Prostate gland (tissue), 2 donors: ENCODE results near the gene COL12A1. TPM values are rescaled to one million over a fixed set of nuclear protein-coding genes. Genes with fewer than 3 reads are reported as not detected.

Source experiments
- DNase-seq: peaks from one replicate; pipeline ENCODE4 v3.0.0-alpha.2; 2019; ENCODE audit warnings: low spot score
- H3K27ac ChIP-seq, 2 donors: fragments of 200-600 bp; sonication (generic); 2 replicates each; pipeline ENCODE4 v1.5.1; 2017 to 2019
- H3K27me3 ChIP-seq: fragments of 200-600 bp; sonication (generic); replicated peaks from 2 replicates; pipeline ENCODE4 v1.5.1; 2019; ENCODE audit not compliant: insufficient read depth
- H3K36me3 ChIP-seq, 2 donors: fragments of 200-600 bp; sonication (generic); 1 replicate in 1 of 2; 2 replicates in 1 of 2; pipeline versions ENCODE4 v1.5.1 to v1.8.1; 2017 to 2019
- H3K4me1 ChIP-seq: fragments of 200-600 bp; sonication (generic); replicated peaks from 2 replicates; pipeline ENCODE4 v1.5.1; 2019
- H3K4me3 ChIP-seq, 2 donors: fragments of 200-600 bp; sonication (generic); 2 replicates each; pipeline ENCODE4 v1.5.1; 2017 to 2019
- H3K9me3 ChIP-seq: fragments of 200-600 bp; sonication (generic); 2 replicates; pipeline ENCODE4 v1.5.1; 2017
- CTCF ChIP-seq, 4 experiments: fragments of 200-600 bp in 2 of 4; fragments of 450-650 bp in 2 of 4; sonication (generic) in 2 of 4; IDR thresholded peaks; 1 replicate in 3 of 4; 2 replicates in 1 of 4; pipeline ENCODE4 v1.5.1; 2016 to 2019; ENCODE audit warnings: antibody characterized with exemption in 4 of 4, mild to moderate bottlenecking in 2 of 4, moderate library complexity in 2 of 4
- POLR2A ChIP-seq: fragments of 450-650 bp; IDR thresholded peaks from one replicate; pipeline ENCODE4 v1.6.1; 2016; ENCODE audit warnings: antibody characterized with exemption, mild to moderate bottlenecking
- POLR2AphosphoS5 ChIP-seq: sonication (generic); formaldehyde crosslinking; IDR thresholded peaks from one replicate; pipeline ENCODE4 v1.6.1; 2017; ENCODE audit warnings: antibody characterized with exemption
- WGBS: methylation state at CpG from one replicate; pipeline ENCODE4 v1.1.5; 2018; 5-methylcytosine and 5-hydroxymethylcytosine counted together
- intact Hi-C: fragments of 100-400 bp; cut with DNase I; formaldehyde crosslinking; loops from one replicate; pipeline ENCODE4 v1.14.2; 2022
- total RNA-seq, 2 donors: library from RNA; depleted of rRNA; stranded (reverse); fragments of >200 nt; gene quantifications; one replicate each; pipeline ENCODE4 v1.1.0, GENCODE V29; 2016

Gene COL12A1
- total RNA-seq, 2 donors from 2014 or later = 8.6 to 40.6 TPM

GRCh38 chr6:75171567-75171966 is 34.3 kb downstream of the COL12A1 start:
- 51% methylated on average over 2 of the region's 2 CpGs for WGBS
- no peak for DNase-seq
- Histone ChIP-seq H3K36me3 (no peaks in the 10 kb centered on the region), H3K27ac (no peak overlapping the region), H3K4me1 (no peaks in the 10 kb centered on the region), H3K4me3 (no peak overlapping the region), H3K9me3 (no peaks in the 10 kb centered on the region), H3K27me3 (no peaks in the 10 kb centered on the region)
- intact Hi-C loops = no loop called here
- no peak for TF ChIP-seq CTCF (IDR thresholded peaks at IDR 0.05)
- no peak for TF ChIP-seq POLR2AphosphoS5
- no peak for TF ChIP-seq POLR2A

- Histone ChIP-seq H3K27ac (no peak overlapping the region), H3K4me1 (no peaks in the 10 kb centered on the region), H3K27me3 (no peaks in the 10 kb centered on the region), H3K4me3 (no peak overlapping the region), H3K36me3 (no peaks in the 10 kb centered on the region), H3K9me3 (no peaks in the 10 kb centered on the region)
- DNase-seq = no peak
- TF ChIP-seq CTCF (IDR thresholded peaks at IDR 0.05) (no peak), POLR2A (no peak), POLR2AphosphoS5 (no peak)
- intact Hi-C loops = no loop called here
- WGBS = 51% methylated on average over 2 of the region's 2 CpGs
Measured at GRCh38 chr6:75170691-75171560, 34.9 kb downstream of the COL12A1 start.

- DNase-seq = no peak
- H3K9me3 ChIP-seq = no peaks in the 10 kb centered on the region
- H3K27me3 ChIP-seq = no peaks in the 10 kb centered on the region
- no peaks in the 10 kb centered on the region for H3K4me1 ChIP-seq
- H3K36me3 ChIP-seq = no peaks in the 10 kb centered on the region
- intact Hi-C loops = no loop called here
- no peak for TF ChIP-seq CTCF (IDR thresholded peaks at IDR 0.05)
- TF ChIP-seq POLR2AphosphoS5 = no peak
- TF ChIP-seq POLR2A = no peak
- 88% methylated on average over 2 of the region's 2 CpGs for WGBS
- H3K27ac ChIP-seq = no peak overlapping the region
- H3K4me3 ChIP-seq = no peak overlapping the region
Measured at GRCh38 chr6:75169689-75170586, 35.9 kb downstream of the COL12A1 start.

- intact Hi-C loops = no loop called here
- TF ChIP-seq POLR2AphosphoS5 = no peak
- WGBS = 81% methylated on average over 2 of the region's 2 CpGs
- DNase-seq = no peak
- Histone ChIP-seq H3K4me1 (no peaks in the 10 kb centered on the region), H3K4me3 (no peak overlapping the region), H3K9me3 (no peaks in the 10 kb centered on the region), H3K27ac (no peak overlapping the region), H3K27me3 (no peaks in the 10 kb centered on the region), H3K36me3 (no peaks in the 10 kb centered on the region)
Measured at GRCh38 chr6:75167851-75168250, 38.0 kb downstream of the COL12A1 start.

- Histone ChIP-seq H3K27ac (no peak overlapping the region), H3K4me3 (no peak overlapping the region), H3K4me1 (no peaks in the 10 kb centered on the region), H3K27me3 (no peaks in the 10 kb centered on the region), H3K36me3 (no peaks in the 10 kb centered on the region), H3K9me3 (no peaks in the 10 kb centered on the region)
- 62% methylated on average over 3 of the region's 3 CpGs for WGBS
- no peak for DNase-seq
- intact Hi-C loops = no loop called here
- no peak for TF ChIP-seq CTCF (IDR thresholded peaks at IDR 0.05)
- TF ChIP-seq POLR2A = no peak
- no peak for TF ChIP-seq POLR2AphosphoS5
Measured at GRCh38 chr6:75167325-75167724, 38.5 kb downstream of the COL12A1 start.
